Liver (tissue), 9 donors: ENCODE results near the gene NCMAP. TPM values are rescaled to one million over a fixed set of nuclear protein-coding genes. Genes with fewer than 3 reads are reported as not detected.

ENCODE experiments used
- DNase-seq: peaks from one replicate; pipeline ENCODE4 v3.0.0-alpha.2; 2017; ENCODE audit warnings: low spot score
- H3K27ac ChIP-seq, 2 donors: one replicate each; pipeline ENCODE4 v1.7.0; 2013; ENCODE audit warnings: inconsistent platforms in 2 of 2, low read length in 2 of 2, control low read depth in 1 of 2, low read depth in 1 of 2, mild to moderate bottlenecking in 1 of 2
- H3K27me3 ChIP-seq, 4 donors: one replicate each; pipeline versions ENCODE4 v1.6.1 to v1.7.0; 2013; ENCODE audit warnings: low read length in 3 of 4, inconsistent platforms in 1 of 4, mild to moderate bottlenecking in 1 of 4, moderate library complexity in 1 of 4; ENCODE audit not compliant: control insufficient read depth in 4 of 4, insufficient read depth in 4 of 4
- H3K36me3 ChIP-seq, 4 donors: one replicate each; pipeline versions ENCODE4 v1.6.1 to v1.7.0; 2013; ENCODE audit warnings: low read length in 3 of 4, mild to moderate bottlenecking in 3 of 4, low read depth in 1 of 4, moderate library complexity in 1 of 4; ENCODE audit not compliant: control insufficient read depth in 4 of 4, insufficient read depth in 3 of 4
- H3K4me1 ChIP-seq, 4 donors: one replicate each; pipeline versions ENCODE4 v1.6.1 to v1.7.0; 2013; ENCODE audit warnings: low read length in 3 of 4, mild to moderate bottlenecking in 3 of 4, moderate library complexity in 1 of 4; ENCODE audit not compliant: control insufficient read depth in 4 of 4, insufficient read depth in 4 of 4
- H3K4me3 ChIP-seq, 3 donors: one replicate each; pipeline versions ENCODE4 v1.6.1 to v1.7.0; 2013; ENCODE audit warnings: low read length in 3 of 3, control low read depth in 1 of 3, low read depth in 1 of 3, mild to moderate bottlenecking in 1 of 3
- H3K9ac ChIP-seq, 2 donors: one replicate each; pipeline ENCODE4 v1.7.0; 2013; ENCODE audit warnings: low read length in 2 of 2, mild to moderate bottlenecking in 2 of 2, moderate library complexity in 2 of 2, control low read depth in 1 of 2, low read depth in 1 of 2
- H3K9me3 ChIP-seq, 4 donors: one replicate each; pipeline versions ENCODE4 v1.6.1 to v1.7.0; 2013; ENCODE audit warnings: low read length in 3 of 4; ENCODE audit not compliant: control insufficient read depth in 4 of 4
- CTCF ChIP-seq: fragments of 150-350 bp; IDR thresholded peaks from 2 replicates; pipeline ENCODE4 v1.5.1; 2017; ENCODE audit warnings: improper control_type of control experiment, low read depth, low read length; ENCODE audit not compliant: missing input control
- EGR1 ChIP-seq, 2 donors: IDR thresholded peaks; 2 replicates each; pipeline ENCODE4 v1.6.1; 2016 to 2018; ENCODE audit warnings: antibody characterized with exemption in 2 of 2, low read depth in 2 of 2
- FOXA1 ChIP-seq: IDR thresholded peaks from 2 replicates; pipeline ENCODE4 v1.6.1; 2016; ENCODE audit warnings: antibody characterized with exemption
- FOXA2 ChIP-seq: IDR thresholded peaks from 2 replicates; pipeline ENCODE4 v1.6.1; 2016; ENCODE audit warnings: antibody characterized with exemption
- GABPA ChIP-seq, 2 donors: IDR thresholded peaks in 1 of 2; conservative IDR thresholded peaks in 1 of 2; 2 replicates each; pipeline ENCODE4 v1.6.1; 2016; ENCODE audit warnings: antibody characterized with exemption in 2 of 2, mild to moderate bottlenecking in 1 of 2, moderate library complexity in 1 of 2
- HNF4A ChIP-seq, 2 donors: conservative IDR thresholded peaks; 2 replicates each; pipeline ENCODE4 v1.6.1; 2016; ENCODE audit warnings: antibody characterized with exemption in 2 of 2, mild to moderate bottlenecking in 2 of 2
- HNF4G ChIP-seq: IDR thresholded peaks from 2 replicates; pipeline ENCODE4 v1.6.1; 2016; ENCODE audit warnings: antibody characterized with exemption
- JUND ChIP-seq, 2 donors: IDR thresholded peaks; 2 replicates each; pipeline ENCODE4 v1.6.1; 2016; ENCODE audit warnings: antibody characterized with exemption in 2 of 2
- NR2F2 ChIP-seq: IDR thresholded peaks from 2 replicates; pipeline ENCODE4 v1.6.1; 2016; ENCODE audit warnings: antibody characterized with exemption
- RAD21 ChIP-seq, 2 donors: IDR thresholded peaks; 2 replicates each; pipeline ENCODE4 v1.6.1; 2016; ENCODE audit warnings: antibody characterized with exemption in 2 of 2, mild to moderate bottlenecking in 2 of 2
- RXRA ChIP-seq, 2 donors: IDR thresholded peaks; 2 replicates each; pipeline ENCODE4 v1.6.1; 2017 to 2018; ENCODE audit warnings: antibody characterized with exemption in 2 of 2, mild to moderate bottlenecking in 1 of 2
- SP1 ChIP-seq: IDR thresholded peaks from 2 replicates; pipeline ENCODE4 v1.6.1; 2018; ENCODE audit warnings: antibody characterized with exemption, mild to moderate bottlenecking
- TAF1 ChIP-seq: conservative IDR thresholded peaks from 2 replicates; pipeline ENCODE4 v1.6.1; 2016; ENCODE audit warnings: antibody characterized with exemption, mild to moderate bottlenecking
- ZBTB33 ChIP-seq: IDR thresholded peaks from 2 replicates; pipeline ENCODE4 v1.6.1; 2016; ENCODE audit warnings: antibody characterized with exemption
- WGBS: extraction: QIAGEN DNeasy Blood & Tissue Kit; methylation state at CpG from one replicate; pipeline ENCODE4 v1.1.7; 2013; 5-methylcytosine and 5-hydroxymethylcytosine counted together
- polyA plus RNA-seq, 2 donors: library from polyadenylated mRNA; stranded (reverse) in 1 of 2; unstranded in 1 of 2; fragments of 200-250 nt in 1 of 2; fragments of >200 nt in 1 of 2; fragmentation: Nextera tagmentation in 1 of 2; extraction: Ambion mirVana in 1 of 2; gene quantifications; one replicate each; pipeline versions ENCODE4 v1.2.1 to v1.2.3, GENCODE V29; 2013 to 2015
- total RNA-seq, 2 donors: library from RNA; depleted of rRNA; stranded (reverse); fragments of >200 nt; gene quantifications; one replicate each; pipeline ENCODE4 v1.2.3, GENCODE V29; 2014
- TF ChIP-seq, protein P1 (sequence below): IDR thresholded peaks from 2 replicates; pipeline ENCODE4 v1.6.1; 2016; ENCODE audit warnings: antibody characterized with exemption
- TF ChIP-seq, protein P2 (sequence below): IDR thresholded peaks from 2 replicates; pipeline ENCODE4 v1.6.1; 2016; ENCODE audit warnings: antibody characterized with exemption, mild to moderate bottlenecking
- TF ChIP-seq, protein P3 (sequence below): IDR thresholded peaks from 2 replicates; pipeline ENCODE4 v1.6.1; 2016; ENCODE audit warnings: antibody characterized with exemption
- donor health status: healthy.
- donor health status: healthy.
- donor health status: healthy.
- donor health status: healthy.
- donor health status: healthy.

NCMAP gene
- total and polyA plus RNA-seq, 4 donors = 0.31 to 4.8 (median 0.61) TPM

GRCh38 chr1:24588573-24588972, 32.7 kb downstream of the NCMAP start:
- H3K4me1 ChIP-seq = peaks cover 0 to 3% (median 2%) of the 10 kb centered on the region in 4 donors
- H3K4me3 ChIP-seq = no peak overlapping the region
- H3K27me3 ChIP-seq = no peaks in the 10 kb centered on the region
- 70% methylated on average over 5 of the region's 5 CpGs for WGBS
- no peak overlapping the region for H3K27ac ChIP-seq
- no peak overlapping the region for H3K9ac ChIP-seq
- H3K36me3 ChIP-seq = no peaks in the 10 kb centered on the region
- TF ChIP-seq, protein P1, sequence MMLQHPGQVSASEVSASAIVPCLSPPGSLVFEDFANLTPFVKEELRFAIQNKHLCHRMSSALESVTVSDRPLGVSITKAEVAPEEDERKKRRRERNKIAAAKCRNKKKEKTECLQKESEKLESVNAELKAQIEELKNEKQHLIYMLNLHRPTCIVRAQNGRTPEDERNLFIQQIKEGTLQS = no peak
- no peak for TF ChIP-seq GABPA (IDR thresholded peaks at IDR 0.05 in 1 of 2, conservative IDR thresholded peaks at IDR 0.05 in 1 of 2)
- TF ChIP-seq EGR1 (IDR thresholded peaks at IDR 0.05; ENCODE audit: low read depth in 2 of 2) = no peak
- TF ChIP-seq ZBTB33 = no peak
- TF ChIP-seq FOXA2 = no peak
- no peak for TF ChIP-seq FOXA1
- no peak for TF ChIP-seq RAD21 (IDR thresholded peaks at IDR 0.05)
- DNase-seq = no peak
- no peaks in the 10 kb centered on the region for H3K9me3 ChIP-seq

DNA sequence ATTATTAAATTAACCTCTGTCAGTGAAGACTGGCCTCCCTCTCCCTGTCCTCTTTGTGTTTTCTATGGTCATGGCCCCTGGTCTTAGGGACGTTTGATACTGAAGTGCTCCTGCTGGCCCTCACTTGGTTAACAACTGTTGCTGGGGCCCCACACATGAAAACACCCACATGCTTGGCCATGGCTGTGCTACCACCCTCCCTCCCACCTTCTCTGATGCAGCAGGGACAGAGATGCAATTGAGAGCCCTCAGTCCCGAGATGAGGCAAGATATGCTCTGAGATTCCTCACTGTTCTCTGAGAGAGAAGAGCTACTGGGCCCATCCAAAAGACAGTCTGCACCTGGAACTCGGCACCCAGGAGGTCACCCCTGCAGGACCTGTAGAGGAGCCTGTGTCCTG, 33.3 kb downstream of the NCMAP start:
- Histone ChIP-seq H3K4me1 (peaks cover 0 to 3% (median 2%) of the 10 kb centered on the region in 4 donors), H3K27me3 (no peaks in the 10 kb centered on the region), H3K9me3 (no peaks in the 10 kb centered on the region), H3K9ac (no peak overlapping the region), H3K36me3 (no peaks in the 10 kb centered on the region), H3K27ac (no peak overlapping the region), H3K4me3 (no peak overlapping the region)
- no peak for TF ChIP-seq HNF4G
- TF ChIP-seq, protein P1 = no peak
- TF ChIP-seq JUND (IDR thresholded peaks at IDR 0.05) = no peak
- TF ChIP-seq CTCF = no peak
- no peak for TF ChIP-seq GABPA (IDR thresholded peaks at IDR 0.05 in 1 of 2, conservative IDR thresholded peaks at IDR 0.05 in 1 of 2)
- TF ChIP-seq RAD21 (IDR thresholded peaks at IDR 0.05) = no peak
- TF ChIP-seq, protein P2, sequence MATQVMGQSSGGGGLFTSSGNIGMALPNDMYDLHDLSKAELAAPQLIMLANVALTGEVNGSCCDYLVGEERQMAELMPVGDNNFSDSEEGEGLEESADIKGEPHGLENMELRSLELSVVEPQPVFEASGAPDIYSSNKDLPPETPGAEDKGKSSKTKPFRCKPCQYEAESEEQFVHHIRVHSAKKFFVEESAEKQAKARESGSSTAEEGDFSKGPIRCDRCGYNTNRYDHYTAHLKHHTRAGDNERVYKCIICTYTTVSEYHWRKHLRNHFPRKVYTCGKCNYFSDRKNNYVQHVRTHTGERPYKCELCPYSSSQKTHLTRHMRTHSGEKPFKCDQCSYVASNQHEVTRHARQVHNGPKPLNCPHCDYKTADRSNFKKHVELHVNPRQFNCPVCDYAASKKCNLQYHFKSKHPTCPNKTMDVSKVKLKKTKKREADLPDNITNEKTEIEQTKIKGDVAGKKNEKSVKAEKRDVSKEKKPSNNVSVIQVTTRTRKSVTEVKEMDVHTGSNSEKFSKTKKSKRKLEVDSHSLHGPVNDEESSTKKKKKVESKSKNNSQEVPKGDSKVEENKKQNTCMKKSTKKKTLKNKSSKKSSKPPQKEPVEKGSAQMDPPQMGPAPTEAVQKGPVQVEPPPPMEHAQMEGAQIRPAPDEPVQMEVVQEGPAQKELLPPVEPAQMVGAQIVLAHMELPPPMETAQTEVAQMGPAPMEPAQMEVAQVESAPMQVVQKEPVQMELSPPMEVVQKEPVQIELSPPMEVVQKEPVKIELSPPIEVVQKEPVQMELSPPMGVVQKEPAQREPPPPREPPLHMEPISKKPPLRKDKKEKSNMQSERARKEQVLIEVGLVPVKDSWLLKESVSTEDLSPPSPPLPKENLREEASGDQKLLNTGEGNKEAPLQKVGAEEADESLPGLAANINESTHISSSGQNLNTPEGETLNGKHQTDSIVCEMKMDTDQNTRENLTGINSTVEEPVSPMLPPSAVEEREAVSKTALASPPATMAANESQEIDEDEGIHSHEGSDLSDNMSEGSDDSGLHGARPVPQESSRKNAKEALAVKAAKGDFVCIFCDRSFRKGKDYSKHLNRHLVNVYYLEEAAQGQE = no peak
- TF ChIP-seq RXRA (IDR thresholded peaks at IDR 0.05) = no peak
- no peak for TF ChIP-seq HNF4A (conservative IDR thresholded peaks at IDR 0.05)
- no peak for TF ChIP-seq ZBTB33
- no peak for TF ChIP-seq NR2F2
- TF ChIP-seq, protein P3, sequence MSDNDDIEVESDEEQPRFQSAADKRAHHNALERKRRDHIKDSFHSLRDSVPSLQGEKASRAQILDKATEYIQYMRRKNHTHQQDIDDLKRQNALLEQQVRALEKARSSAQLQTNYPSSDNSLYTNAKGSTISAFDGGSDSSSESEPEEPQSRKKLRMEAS = no peak
- no peak for TF ChIP-seq TAF1
- TF ChIP-seq FOXA2 = no peak
- TF ChIP-seq SP1 = no peak
- no peak for TF ChIP-seq EGR1 (IDR thresholded peaks at IDR 0.05; ENCODE audit: low read depth in 2 of 2)
- DNase-seq = no peak
- WGBS = 90% methylated on average over 3 of the region's 3 CpGs
